Measurements from ENCODE around the gene SF1. TPM values are rescaled to one million over a fixed set of nuclear protein-coding genes. Genes with fewer than 3 reads are reported as not detected.
A peak's percentile ranks its signal among the peaks of the same experiment; 100 is the strongest.

SF1 gene
- total RNA-seq, 1 experiment from 2014 or later = 386 TPM

GRCh38 chr11:64764040-64764611 lies 14.2 kb downstream of the SF1 start:
- peaks cover 100% of the 10 kb centered on the region for H3K36me3 Mint-ChIP-seq (ENCODE audit: insufficient read depth, unreplicated experiment)

GRCh38 chr11:64763526-64764039 lies 14.8 kb downstream of the SF1 start:
- Histone ChIP-seq H3K36me3 (ENCODE audit: control insufficient read depth, insufficient read depth, low read length) (peaks cover 25% of the 10 kb centered on the region), H3K4me3 (ENCODE audit: low read depth, low read length) (no peak overlapping the region), H3K9me3 (no peaks in the 10 kb centered on the region), H3K27me3 (replicated peaks; ENCODE audit: control insufficient read depth, insufficient read depth, low read length) (no peaks in the 10 kb centered on the region), H3K4me1 (no peaks in the 10 kb centered on the region)
- ChIA-PET CTCF (interaction anchor here (0.6 kb wide), 1 partner anchor 348 kb away, joined by 3 read pairs; the partner anchor contains the start of gene TM7SF2), POLR2A (interaction anchor here (1.4 kb wide), 1 partner anchor 15 kb away, joined by 5 read pairs; the partner anchor contains the start of gene SF1)
- Mint-ChIP-seq H3K9me3 (ENCODE audit: unreplicated experiment) (no peaks in the 10 kb centered on the region), H3K4me1 (ENCODE audit: low read depth, unreplicated experiment) (no peaks in the 10 kb centered on the region), H3K4me3 (ENCODE audit: unreplicated experiment) (no peak overlapping the region), H3K27me3 (ENCODE audit: insufficient read depth, unreplicated experiment) (no peaks in the 10 kb centered on the region), H3K36me3 (ENCODE audit: insufficient read depth, unreplicated experiment) (peaks cover 100% of the 10 kb centered on the region), H3K27ac (ENCODE audit: unreplicated experiment) (no peak overlapping the region)
- DNase-seq = peak in 1 of 2 experiments; percentile 20
- intact Hi-C loops (cut with micrococcal nuclease; ENCODE audit: unreplicated experiment) = no loop called here
- no TSS peak for BruUV-seq (replicated peaks)
- TF ChIP-seq, protein P1, sequence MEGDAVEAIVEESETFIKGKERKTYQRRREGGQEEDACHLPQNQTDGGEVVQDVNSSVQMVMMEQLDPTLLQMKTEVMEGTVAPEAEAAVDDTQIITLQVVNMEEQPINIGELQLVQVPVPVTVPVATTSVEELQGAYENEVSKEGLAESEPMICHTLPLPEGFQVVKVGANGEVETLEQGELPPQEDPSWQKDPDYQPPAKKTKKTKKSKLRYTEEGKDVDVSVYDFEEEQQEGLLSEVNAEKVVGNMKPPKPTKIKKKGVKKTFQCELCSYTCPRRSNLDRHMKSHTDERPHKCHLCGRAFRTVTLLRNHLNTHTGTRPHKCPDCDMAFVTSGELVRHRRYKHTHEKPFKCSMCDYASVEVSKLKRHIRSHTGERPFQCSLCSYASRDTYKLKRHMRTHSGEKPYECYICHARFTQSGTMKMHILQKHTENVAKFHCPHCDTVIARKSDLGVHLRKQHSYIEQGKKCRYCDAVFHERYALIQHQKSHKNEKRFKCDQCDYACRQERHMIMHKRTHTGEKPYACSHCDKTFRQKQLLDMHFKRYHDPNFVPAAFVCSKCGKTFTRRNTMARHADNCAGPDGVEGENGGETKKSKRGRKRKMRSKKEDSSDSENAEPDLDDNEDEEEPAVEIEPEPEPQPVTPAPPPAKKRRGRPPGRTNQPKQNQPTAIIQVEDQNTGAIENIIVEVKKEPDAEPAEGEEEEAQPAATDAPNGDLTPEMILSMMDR (IDR thresholded peaks at IDR 0.05; ENCODE audit: insufficient read depth in 1 of 2, low read depth in 1 of 2, low read length in 1 of 2, severe bottlenecking in 1 of 2, unreplicated experiment in 1 of 2) = no peak

More at GRCh38 chr11:64764040-64764611, 14.2 kb downstream of the SF1 start:
- no peaks in the 10 kb centered on the region for H3K9me3 Mint-ChIP-seq (ENCODE audit: unreplicated experiment)
- no TSS peak for BruUV-seq (replicated peaks)
- ChIA-PET CTCF (interaction anchor here (0.6 kb wide), 2 partner anchors 286 to 348 kb away, joined by 3 read pairs; partner anchors contain the start of gene TM7SF2), POLR2A (interaction anchor here (1.4 kb wide), 1 partner anchor 14 kb away, joined by 5 read pairs; the partner anchor contains the start of gene SF1)
- no peak overlapping the region for H3K27ac Mint-ChIP-seq (ENCODE audit: unreplicated experiment)
- H3K4me1 Mint-ChIP-seq (ENCODE audit: low read depth, unreplicated experiment) = no peaks in the 10 kb centered on the region
- no peak overlapping the region for H3K4me3 Mint-ChIP-seq (ENCODE audit: unreplicated experiment)
- Histone ChIP-seq H3K9me3 (no peaks in the 10 kb centered on the region), H3K36me3 (ENCODE audit: control insufficient read depth, insufficient read depth, low read length) (peaks cover 25% of the 10 kb centered on the region), H3K4me3 (ENCODE audit: low read depth, low read length) (no peak overlapping the region), H3K4me1 (no peaks in the 10 kb centered on the region), H3K27me3 (replicated peaks; ENCODE audit: control insufficient read depth, insufficient read depth, low read length) (no peaks in the 10 kb centered on the region)
- DNase-seq = no peak
- intact Hi-C loops (cut with micrococcal nuclease; ENCODE audit: unreplicated experiment) = no loop called here
- H3K27me3 Mint-ChIP-seq (ENCODE audit: insufficient read depth, unreplicated experiment) = no peaks in the 10 kb centered on the region
- TF ChIP-seq, protein P1 (IDR thresholded peaks at IDR 0.05; ENCODE audit: insufficient read depth in 1 of 2, low read depth in 1 of 2, low read length in 1 of 2, severe bottlenecking in 1 of 2, unreplicated experiment in 1 of 2) = no peak

DNA sequence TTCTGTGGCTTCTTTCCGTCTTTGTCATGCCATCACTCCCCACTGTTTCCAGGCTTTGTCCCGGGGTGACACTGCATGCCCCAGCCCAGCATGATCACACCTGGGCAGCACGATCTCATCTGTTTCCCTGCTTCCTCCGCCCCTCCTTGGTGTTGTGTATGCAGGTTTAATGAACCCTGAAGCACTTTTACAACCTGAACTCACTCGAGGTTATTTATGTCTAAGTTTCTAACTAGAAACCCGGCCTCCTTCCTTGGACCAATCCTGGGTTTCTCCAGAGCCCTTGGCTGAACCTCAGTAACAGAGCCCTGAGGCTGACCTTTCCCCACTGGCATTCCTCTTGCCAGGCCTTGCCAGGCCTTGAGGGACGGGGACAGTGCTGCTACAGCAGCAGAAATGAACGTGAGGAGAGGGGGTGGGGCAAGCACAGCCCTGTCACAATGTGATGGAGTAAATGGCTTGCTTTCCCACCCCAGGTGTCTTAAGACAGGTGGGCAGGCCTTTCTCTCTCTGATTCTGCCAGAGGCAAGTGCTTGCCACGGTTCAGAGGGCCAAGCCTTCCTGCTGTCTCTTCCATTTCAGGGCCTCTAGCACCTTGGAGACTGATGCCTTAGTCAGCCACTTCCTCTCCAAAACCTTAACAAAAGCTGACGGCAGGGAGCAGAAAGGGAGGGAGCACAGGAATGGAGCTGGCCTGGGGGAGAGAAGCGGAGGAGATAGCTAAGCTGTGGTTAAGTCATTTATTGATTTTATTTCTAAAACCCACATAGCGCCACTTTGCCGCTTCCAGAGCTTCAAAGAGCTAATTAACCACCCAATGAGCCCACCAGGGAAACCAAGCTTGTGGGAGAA lies 15.4 kb downstream of the SF1 start:
- POLR2A ChIA-PET = interaction anchor here (0.5 to 1.4 kb wide), 3 partner anchors 16 to 513 kb away, joined by 4 to 5 read pairs (median 5); partner anchors contain the start of gene SF1
- no peaks in the 10 kb centered on the region for H3K9me3 Mint-ChIP-seq (ENCODE audit: unreplicated experiment)
- Histone ChIP-seq H3K27me3 (replicated peaks; ENCODE audit: control insufficient read depth, insufficient read depth, low read length) (no peaks in the 10 kb centered on the region), H3K36me3 (ENCODE audit: control insufficient read depth, insufficient read depth, low read length) (peaks cover 20% of the 10 kb centered on the region), H3K4me3 (ENCODE audit: low read depth, low read length) (no peak overlapping the region), H3K4me1 (no peaks in the 10 kb centered on the region), H3K9me3 (no peaks in the 10 kb centered on the region)
- H3K4me1 Mint-ChIP-seq (ENCODE audit: low read depth, unreplicated experiment) = no peaks in the 10 kb centered on the region
- TF ChIP-seq, protein P1 (IDR thresholded peaks at IDR 0.05; ENCODE audit: insufficient read depth in 1 of 2, low read depth in 1 of 2, low read length in 1 of 2, severe bottlenecking in 1 of 2, unreplicated experiment in 1 of 2) = no peak
- intact Hi-C loops (cut with micrococcal nuclease; ENCODE audit: unreplicated experiment) = no loop called here
- BruUV-seq (replicated peaks) = no TSS peak
- DNase-seq = peak in 1 of 2 experiments; percentile 32
- H3K4me3 Mint-ChIP-seq (ENCODE audit: unreplicated experiment) = no peak overlapping the region
- no peaks in the 10 kb centered on the region for H3K27me3 Mint-ChIP-seq (ENCODE audit: insufficient read depth, unreplicated experiment)
- H3K36me3 Mint-ChIP-seq (ENCODE audit: insufficient read depth, unreplicated experiment) = peaks cover 98% of the 10 kb centered on the region
- H3K27ac Mint-ChIP-seq (ENCODE audit: unreplicated experiment) = peak overlapping the region; percentile 53
- CTCF ChIA-PET = no interaction called here
